Activated CD8-positive, alpha-beta memory T cell treated with anti-CD3 and anti-CD28 coated beads for 48 hours (primary cell): Measurements from ENCODE around the gene ZNF678.
"Not testable (repeated sequence)": the region's sequence is repeated elsewhere in the genome, so short reads cannot be mapped to it uniquely, and the experiment has no call there.

ENCODE experiments used
- DNase-seq, 3 experiments: peaks; one replicate each; pipeline ENCODE4 v3.0.0-alpha.2; 2020; ENCODE audit warnings: low read depth in 2 of 3, low spot score in 2 of 3

Gene ZNF678

GRCh38 chr1:227710474-227710873, 147.1 kb downstream of the ZNF678 start:
- DNase-seq, result not testable (repeated sequence)

DNA sequence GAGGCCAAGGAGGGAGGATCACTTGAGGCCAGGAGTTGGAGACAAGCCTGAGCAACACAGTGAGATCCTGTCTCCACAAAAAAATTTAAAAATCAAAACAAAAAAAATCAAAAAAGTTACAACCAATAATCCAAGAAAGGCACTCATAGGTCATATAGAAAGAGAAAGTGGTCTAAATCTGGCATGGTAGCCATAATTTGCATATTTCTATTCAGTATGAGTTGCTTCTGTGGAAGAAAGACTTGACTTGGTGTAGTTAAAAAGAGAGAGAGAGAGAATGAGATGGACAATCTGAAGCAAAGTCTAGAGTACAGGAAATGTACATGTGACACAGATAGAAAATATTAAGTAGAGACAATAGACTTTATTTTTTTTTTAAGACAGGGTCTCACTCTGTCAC, 149.3 kb downstream of the ZNF678 start:
- DNase-seq, result no peak

DNA sequence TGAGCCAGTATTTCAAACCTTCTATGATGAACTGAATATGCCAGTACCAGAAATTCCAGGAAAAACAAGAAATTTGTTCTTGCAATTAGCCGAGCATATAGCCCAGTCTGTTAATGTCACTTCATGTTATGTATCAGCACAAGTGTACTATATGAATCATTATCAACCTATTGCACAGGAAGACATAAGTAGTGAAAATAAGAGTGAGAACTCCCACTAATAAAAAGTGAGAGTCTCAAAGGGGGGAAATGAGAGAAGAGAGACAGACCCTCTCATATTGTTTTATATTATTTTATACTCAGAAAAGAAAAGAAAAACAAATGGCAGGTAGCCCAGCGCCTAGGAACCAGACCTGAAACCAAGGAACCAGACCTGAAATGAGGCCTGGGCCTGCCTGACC, 155.6 kb downstream of the ZNF678 start:
- no peak for DNase-seq

DNA sequence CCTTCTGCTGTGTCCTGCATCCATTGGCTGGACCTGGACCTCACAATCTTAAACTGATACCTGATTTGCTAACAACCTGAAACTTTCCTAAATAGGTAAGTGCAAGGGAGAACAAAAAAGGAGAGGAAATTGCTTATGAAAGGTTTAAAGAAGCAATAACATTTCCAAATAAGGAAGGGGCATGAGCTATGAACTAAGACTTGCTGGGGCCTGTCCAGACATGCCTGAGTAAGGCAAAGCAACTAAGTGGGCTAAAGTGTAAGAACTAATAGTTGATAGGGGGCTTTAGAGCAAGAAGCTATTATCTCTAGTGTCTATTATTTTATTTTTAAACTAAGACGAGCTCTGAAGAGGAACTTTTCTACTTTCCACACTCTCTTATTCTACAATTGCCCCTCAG, 160.1 kb downstream of the ZNF678 start:
- no peak for DNase-seq

DNA sequence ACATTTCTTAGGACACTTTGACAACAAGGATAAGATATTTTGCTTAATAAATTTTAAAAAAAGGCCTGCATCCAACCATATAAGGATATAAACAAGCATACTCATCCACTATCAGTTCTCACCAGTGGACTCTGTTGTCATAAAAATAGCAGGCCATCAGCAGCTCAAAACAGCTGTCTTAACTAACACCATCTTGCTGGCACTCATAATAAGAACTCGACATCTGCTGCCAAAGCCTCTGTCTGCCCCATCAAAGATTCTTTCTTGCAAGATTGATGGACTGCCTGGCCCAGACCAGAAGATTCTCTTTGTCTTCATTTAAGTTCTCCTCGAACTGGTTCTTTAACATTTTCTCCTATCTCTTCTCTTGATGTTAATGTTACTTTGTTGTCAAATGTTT, 161.7 kb downstream of the ZNF678 start:
- DNase-seq, result no peak

DNA sequence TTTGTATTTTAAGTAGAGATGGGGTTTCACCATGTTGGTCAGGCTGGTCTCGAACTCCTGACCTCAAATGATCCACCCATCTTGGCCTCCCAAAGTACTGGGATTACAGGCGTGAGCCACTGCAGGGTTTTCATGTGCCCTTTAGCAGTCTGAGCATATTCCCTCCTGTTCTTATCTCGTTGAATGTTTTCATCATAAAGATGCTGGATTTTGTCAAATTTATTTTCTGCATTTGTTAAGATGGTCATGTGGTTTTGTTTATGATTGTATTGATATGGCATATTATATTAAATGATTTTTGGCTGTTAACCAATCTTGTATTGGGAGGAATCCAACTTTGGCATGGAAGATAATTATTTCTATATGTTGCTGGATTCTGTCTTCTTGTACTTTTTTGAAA, 163.0 kb downstream of the ZNF678 start:
- no peak for DNase-seq
